Activated CD4-positive, alpha-beta T cell treated with anti-CD3 and anti-CD28 coated beads for 36 hours (primary cell): Measurements from ENCODE around the gene CACNA2D1. TPM values are rescaled to one million over a fixed set of nuclear protein-coding genes. Genes with fewer than 3 reads are reported as not detected.

Experiments
- ATAC-seq: fragments of 200-7000 bp; cut with Tn5 transposase; one replicate; pipeline ENCODE4 v1.10.0; 2021; ENCODE audit warnings: mild to moderate bottlenecking, moderate library complexity
- CTCF ChIA-PET: fragments of 350-600 bp; sonication (Branson Sonifier 250); formaldehyde crosslinking; loops from one replicate; lab custom pipeline; 2021; ENCODE audit warnings: antibody characterized with exemption; lab: Charles Lee
- POLR2A ChIA-PET: fragments of 350-600 bp; sonication (Branson Sonifier 250); formaldehyde crosslinking; loops from one replicate; lab custom pipeline; 2021; ENCODE audit warnings: antibody characterized with exemption, inconsistent platforms; lab: Charles Lee
- DNase-seq: peaks from one replicate; pipeline ENCODE4 v3.0.0-alpha.2; 2020
- H3K27ac Mint-ChIP-seq: one replicate; pipeline ENCODE4 v1.8.0; 2021; ENCODE audit warnings: mixed read lengths
- H3K27me3 Mint-ChIP-seq: one replicate; pipeline ENCODE4 v1.8.0; 2021; ENCODE audit warnings: mixed read lengths
- H3K36me3 Mint-ChIP-seq: one replicate; pipeline ENCODE4 v1.8.0; 2021; ENCODE audit warnings: low read depth, mixed read lengths
- H3K4me1 Mint-ChIP-seq: one replicate; pipeline ENCODE4 v1.8.0; 2021; ENCODE audit warnings: mixed read lengths
- H3K4me3 Mint-ChIP-seq: one replicate; pipeline ENCODE4 v1.8.0; 2021; ENCODE audit warnings: mild to moderate bottlenecking, moderate library complexity, mixed read lengths
- H3K9me3 Mint-ChIP-seq: one replicate; pipeline ENCODE4 v1.8.0; 2021; ENCODE audit warnings: low read depth, mixed read lengths
- intact Hi-C, 2 experiments: fragments of 100-400 bp; cut with DNase I in 1 of 2; cut with micrococcal nuclease in 1 of 2; formaldehyde crosslinking; loops; one replicate each; pipeline versions ENCODE4 v1.14.2 to v1.15.1; 2022 to 2024; cut with DNase I, micrococcal nuclease
- total RNA-seq, 2 experiments: library from RNA; stranded (reverse); gene quantifications; one replicate each; pipeline ENCODE4 v1.2.3, GENCODE V29; 2021

Gene CACNA2D1
- total RNA-seq, 2 experiments from 2014 or later, result not detected

- intact Hi-C loops, result no loop called here
- no peak overlapping the region for H3K4me3 Mint-ChIP-seq
- ChIA-PET CTCF (no interaction called here), POLR2A (no interaction called here)
- H3K4me1 Mint-ChIP-seq, result no peaks in the 10 kb centered on the region
- no peaks in the 10 kb centered on the region for H3K36me3 Mint-ChIP-seq
- no peak for ATAC-seq
- H3K27me3 Mint-ChIP-seq, result no peaks in the 10 kb centered on the region
- no peak for DNase-seq
- peaks cover 2% of the 10 kb centered on the region for H3K9me3 Mint-ChIP-seq
- no peak overlapping the region for H3K27ac Mint-ChIP-seq
Observed at GRCh38 chr7:82241356-82241755, 202.2 kb downstream of the CACNA2D1 start.

- ChIA-PET POLR2A (no interaction called here), CTCF (no interaction called here)
- Mint-ChIP-seq H3K9me3 (no peaks in the 10 kb centered on the region), H3K27ac (no peak overlapping the region), H3K27me3 (no peaks in the 10 kb centered on the region), H3K36me3 (no peaks in the 10 kb centered on the region), H3K4me3 (no peak overlapping the region), H3K4me1 (no peaks in the 10 kb centered on the region)
- ATAC-seq (no peak), DNase-seq (no peak)
- intact Hi-C loops, result loop anchor here in 1 of 2 experiments (2.0 kb wide), 1 partner anchor 491 kb away; no protein-coding TSS in a partner anchor
Observed at GRCh38 chr7:82235713-82236112, 207.9 kb downstream of the CACNA2D1 start.

GRCh38 chr7:82234457-82235049, 209.0 kb downstream of the CACNA2D1 start:
- no peak for ATAC-seq

GRCh38 chr7:82230811-82231581, 212.6 kb downstream of the CACNA2D1 start:
- DNase-seq (no peak), ATAC-seq (no peak)
- Mint-ChIP-seq H3K4me3 (no peak overlapping the region), H3K9me3 (no peaks in the 10 kb centered on the region), H3K27ac (no peak overlapping the region), H3K27me3 (no peaks in the 10 kb centered on the region), H3K36me3 (no peaks in the 10 kb centered on the region), H3K4me1 (no peaks in the 10 kb centered on the region)
- intact Hi-C loops, result loop anchor here in 1 of 2 experiments (5.0 kb wide), 1 partner anchor 341 kb away; no protein-coding TSS in a partner anchor
- ChIA-PET POLR2A (no interaction called here), CTCF (no interaction called here)

More at GRCh38 chr7:82234457-82235049, 209.0 kb downstream of the CACNA2D1 start:
- H3K36me3 Mint-ChIP-seq, result no peaks in the 10 kb centered on the region
- CTCF ChIA-PET, result interaction anchor here (0.9 kb wide), 1 partner anchor 337 kb away, joined by 3 read pairs; no protein-coding TSS in a partner anchor
- no peaks in the 10 kb centered on the region for H3K9me3 Mint-ChIP-seq
- POLR2A ChIA-PET, result interaction anchor here (0.6 kb wide), 1 partner anchor 128 kb away, joined by 3 read pairs; no protein-coding TSS in a partner anchor
- intact Hi-C loops, result loop anchor here (1.0 to 5.0 kb wide), 3 partner anchors 338 to 492 kb away; no protein-coding TSS in a partner anchor
- no peak overlapping the region for H3K27ac Mint-ChIP-seq
- no peak for DNase-seq
- no peak overlapping the region for H3K4me3 Mint-ChIP-seq
- no peaks in the 10 kb centered on the region for H3K27me3 Mint-ChIP-seq
- no peaks in the 10 kb centered on the region for H3K4me1 Mint-ChIP-seq

- H3K27me3 Mint-ChIP-seq, result no peaks in the 10 kb centered on the region
- CTCF ChIA-PET, result no interaction called here
- no peaks in the 10 kb centered on the region for H3K4me1 Mint-ChIP-seq
- ATAC-seq, result no peak
- no peaks in the 10 kb centered on the region for H3K36me3 Mint-ChIP-seq
- POLR2A ChIA-PET, result no interaction called here
- no peak overlapping the region for H3K27ac Mint-ChIP-seq
- no peak overlapping the region for H3K4me3 Mint-ChIP-seq
- intact Hi-C loops, result no loop called here
- no peak for DNase-seq
- H3K9me3 Mint-ChIP-seq, result no peaks in the 10 kb centered on the region
Observed at GRCh38 chr7:82229164-82229563, 214.4 kb downstream of the CACNA2D1 start.

GRCh38 chr7:82226191-82226590, 217.4 kb downstream of the CACNA2D1 start:
- DNase-seq (no peak), ATAC-seq (no peak)
- ChIA-PET CTCF (no interaction called here), POLR2A (no interaction called here)
- Mint-ChIP-seq H3K36me3 (no peaks in the 10 kb centered on the region), H3K9me3 (no peaks in the 10 kb centered on the region), H3K27ac (no peak overlapping the region), H3K27me3 (no peaks in the 10 kb centered on the region), H3K4me1 (no peaks in the 10 kb centered on the region), H3K4me3 (no peak overlapping the region)
- intact Hi-C loops, result no loop called here

- ATAC-seq (no peak), DNase-seq (no peak)
- intact Hi-C loops, result no loop called here
- H3K4me3 Mint-ChIP-seq, result no peak overlapping the region
- ChIA-PET POLR2A (no interaction called here), CTCF (no interaction called here)
- no peaks in the 10 kb centered on the region for H3K27me3 Mint-ChIP-seq
- no peaks in the 10 kb centered on the region for H3K36me3 Mint-ChIP-seq
- H3K4me1 Mint-ChIP-seq, result no peaks in the 10 kb centered on the region
- no peak overlapping the region for H3K27ac Mint-ChIP-seq
- no peaks in the 10 kb centered on the region for H3K9me3 Mint-ChIP-seq
Observed at GRCh38 chr7:82224529-82224928, 219.0 kb downstream of the CACNA2D1 start.

- Mint-ChIP-seq H3K27ac (no peak overlapping the region), H3K36me3 (no peaks in the 10 kb centered on the region), H3K27me3 (no peaks in the 10 kb centered on the region), H3K4me1 (no peaks in the 10 kb centered on the region), H3K4me3 (no peak overlapping the region), H3K9me3 (no peaks in the 10 kb centered on the region)
- intact Hi-C loops, result no loop called here
- ChIA-PET CTCF (no interaction called here), POLR2A (no interaction called here)
- ATAC-seq, result no peak
- DNase-seq, result no peak
Observed at GRCh38 chr7:82223580-82223979, 220.0 kb downstream of the CACNA2D1 start.

- H3K9me3 Mint-ChIP-seq, result no peaks in the 10 kb centered on the region
- no peaks in the 10 kb centered on the region for H3K4me1 Mint-ChIP-seq
- no peak overlapping the region for H3K27ac Mint-ChIP-seq
- no peak for ATAC-seq
- H3K27me3 Mint-ChIP-seq, result no peaks in the 10 kb centered on the region
- no peak overlapping the region for H3K4me3 Mint-ChIP-seq
- DNase-seq, result no peak
- no peaks in the 10 kb centered on the region for H3K36me3 Mint-ChIP-seq
- ChIA-PET POLR2A (no interaction called here), CTCF (interaction anchor here (0.7 kb wide), 1 partner anchor 914 kb away, joined by 3 read pairs; no protein-coding TSS in a partner anchor)
- intact Hi-C loops, result no loop called here
Observed at GRCh38 chr7:82221152-82221674, 222.4 kb downstream of the CACNA2D1 start.

- intact Hi-C loops, result no loop called here
- CTCF ChIA-PET, result no interaction called here
- Mint-ChIP-seq H3K9me3 (no peaks in the 10 kb centered on the region), H3K4me3 (no peak overlapping the region), H3K27ac (no peak overlapping the region), H3K36me3 (no peaks in the 10 kb centered on the region), H3K27me3 (no peaks in the 10 kb centered on the region), H3K4me1 (no peaks in the 10 kb centered on the region)
- no peak for ATAC-seq
- POLR2A ChIA-PET, result no interaction called here
- DNase-seq, result no peak
Observed at GRCh38 chr7:82212466-82212865, 231.1 kb downstream of the CACNA2D1 start.

GRCh38 chr7:82211333-82211732, 232.2 kb downstream of the CACNA2D1 start:
- Mint-ChIP-seq H3K4me1 (no peaks in the 10 kb centered on the region), H3K9me3 (no peaks in the 10 kb centered on the region), H3K27ac (no peak overlapping the region), H3K36me3 (no peaks in the 10 kb centered on the region), H3K4me3 (no peak overlapping the region), H3K27me3 (no peaks in the 10 kb centered on the region)
- ChIA-PET POLR2A (no interaction called here), CTCF (no interaction called here)
- intact Hi-C loops, result no loop called here
- no peak for ATAC-seq
- DNase-seq, result no peak
